NT2/D1 (cell line): ENCODE data around the gene EIF4G3.

ENCODE experiments used
- SUZ12 ChIP-seq: IDR thresholded peaks from 2 replicates; pipeline ENCODE4 v1.6.1; 2011; ENCODE audit not compliant: insufficient read length, insufficient read depth; ENCODE audit errors: extremely low read depth
- YY1 ChIP-seq: IDR thresholded peaks from 2 replicates; pipeline ENCODE4 v1.6.1; 2011; ENCODE audit not compliant: insufficient read length, insufficient read depth
- ZNF274 ChIP-seq: IDR thresholded peaks from 2 replicates; pipeline ENCODE4 v1.6.1; 2011; ENCODE audit warnings: mild to moderate bottlenecking, low read depth, low read length

GRCh38 chr1:20873311-20873710 lies 303.4 kb downstream of the EIF4G3 start:
- no peak for TF ChIP-seq SUZ12
- TF ChIP-seq ZNF274: no peak
- TF ChIP-seq YY1: no peak
